NOMO-1 treated with dmso at 0.1 percent for 144 hours (cell line): ENCODE measurements around the gene CIROP.

Experiments used
- DNase-seq: peaks from one replicate; lab custom pipeline; 2025; ENCODE audit not compliant: unreplicated experiment; lab: John Stamatoyannopoulos, UW

The CIROP gene

DNA sequence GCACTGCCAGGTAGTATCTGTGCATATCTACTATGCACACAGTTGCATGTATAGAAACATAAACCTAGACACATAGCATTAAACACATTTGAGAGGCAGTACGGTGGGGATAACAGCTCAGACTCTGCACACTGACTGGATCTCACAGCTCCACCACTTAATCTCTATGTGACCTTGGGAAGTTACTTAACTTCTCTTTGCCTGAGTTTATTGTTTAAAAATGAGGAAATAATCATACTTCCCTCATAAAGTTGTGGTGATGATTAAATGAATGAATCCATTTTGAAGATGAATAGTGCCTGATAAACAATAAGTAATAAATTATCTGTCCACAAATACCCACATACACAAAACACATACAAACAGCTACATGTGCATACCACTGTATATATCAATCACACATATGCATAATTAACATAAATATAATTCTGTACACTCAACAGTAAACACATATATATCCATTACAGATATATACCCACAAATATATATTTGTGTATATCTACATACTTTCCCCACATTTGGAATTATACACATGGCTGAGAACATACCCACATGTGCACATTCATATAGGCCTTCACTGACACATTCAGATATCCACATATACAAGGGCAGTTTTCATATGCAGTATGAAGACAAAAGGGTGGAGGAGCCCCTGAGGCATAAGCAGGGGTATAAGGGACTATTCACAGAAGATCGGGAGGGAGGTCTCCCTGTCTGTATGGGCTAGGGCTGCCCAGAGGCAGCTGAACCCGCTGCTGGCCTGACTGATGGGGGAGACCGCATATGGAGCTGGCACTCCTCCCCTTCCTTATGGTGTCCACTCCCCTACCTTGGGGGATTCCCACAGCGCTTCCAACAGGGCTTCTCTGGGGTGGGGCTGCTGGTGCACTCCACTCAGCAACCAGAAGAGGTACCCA lies 53.4 kb downstream of the CIROP start:
- DNase-seq = no peak
